Aorta (tissue), 5 donors: Measurements from ENCODE around the gene FARP2. TPM values are rescaled to one million over a fixed set of nuclear protein-coding genes. Genes with fewer than 3 reads are reported as not detected.
"Not testable (repeated sequence)": the region's sequence is repeated elsewhere in the genome, so short reads cannot be mapped to it uniquely, and the experiment has no call there.

Source experiments
- ATAC-seq: fragments of 200-7000 bp; cut with Tn5 transposase; one replicate; pipeline ENCODE4 v1.9.1; 2022; ENCODE audit warnings: moderate library complexity; ENCODE audit not compliant: low FRiP score
- DNase-seq, 2 donors: peaks; one replicate each; pipeline ENCODE4 v3.0.0-alpha.2; 2020
- H3K27ac ChIP-seq, 2 donors: one replicate each; pipeline ENCODE4 v1.5.1; 2013; ENCODE audit warnings: low read length in 2 of 2, mild to moderate bottlenecking in 2 of 2, moderate library complexity in 2 of 2, control low read depth in 1 of 2, inconsistent platforms in 1 of 2, low read depth in 1 of 2
- H3K27me3 ChIP-seq, 2 donors: one replicate each; pipeline ENCODE4 v1.6.1; 2013; ENCODE audit warnings: control low read depth in 1 of 2, low read length in 1 of 2, mild to moderate bottlenecking in 1 of 2, moderate library complexity in 1 of 2; ENCODE audit not compliant: insufficient read depth in 2 of 2, control insufficient read depth in 1 of 2
- H3K36me3 ChIP-seq, 2 donors: one replicate each; pipeline ENCODE4 v1.6.1; 2013; ENCODE audit warnings: control low read depth in 1 of 2, low read length in 1 of 2, mild to moderate bottlenecking in 1 of 2; ENCODE audit not compliant: insufficient read depth in 2 of 2, control insufficient read depth in 1 of 2
- H3K4me1 ChIP-seq, 2 donors: one replicate each; pipeline ENCODE4 v1.6.1; 2013; ENCODE audit warnings: low read length in 2 of 2, control low read depth in 1 of 2, mild to moderate bottlenecking in 1 of 2, moderate library complexity in 1 of 2; ENCODE audit not compliant: insufficient read depth in 2 of 2, control insufficient read depth in 1 of 2
- H3K4me3 ChIP-seq, 2 donors: one replicate each; pipeline ENCODE4 v1.5.1; 2013; ENCODE audit warnings: low read length in 2 of 2, control low read depth in 1 of 2, mild to moderate bottlenecking in 1 of 2
- H3K9me3 ChIP-seq: one replicate; pipeline ENCODE4 v1.6.1; 2013; ENCODE audit warnings: mild to moderate bottlenecking, low read length; ENCODE audit not compliant: control insufficient read depth
- WGBS, 2 donors: extraction: QIAGEN DNeasy Blood & Tissue Kit; methylation state at CpG; one replicate each; pipeline ENCODE4 v1.1.7; 2013; 5-methylcytosine and 5-hydroxymethylcytosine counted together
- intact Hi-C, 2 donors: fragments of 100-400 bp; cut with DNase I; formaldehyde crosslinking; loops; one replicate each; pipeline versions ENCODE4 v1.14.2 to v1.15.0; 2022
- polyA plus RNA-seq, 2 donors: library from polyadenylated mRNA; stranded (reverse); fragments of 200-250 nt; gene quantifications; one replicate each; pipeline ENCODE4 v1.2.3, GENCODE V29; 2013
- total RNA-seq, 2 donors: library from RNA; stranded (reverse); fragmentation: NEBNext Ultra II Directional; extraction: Animal tissue kit (Norgen Biotek cat#: 25700); gene quantifications; one replicate each; pipeline ENCODE4 v1.2.1, GENCODE V29; 2021
- donor health status: healthy with polysubstance abuse.
- donor health status: Bipolar disorder and iron deficiency.
- donor health status: DM: no; HTN: no; CAD: no.
- donor health status: DM: no; HTN: no; CAD: no.
- donor health status: DM: yes; HTN: yes; CAD: no.

FARP2 gene
- total and polyA plus RNA-seq, 4 donors = 16.4 to 64.4 (median 48.7) TPM

DNA sequence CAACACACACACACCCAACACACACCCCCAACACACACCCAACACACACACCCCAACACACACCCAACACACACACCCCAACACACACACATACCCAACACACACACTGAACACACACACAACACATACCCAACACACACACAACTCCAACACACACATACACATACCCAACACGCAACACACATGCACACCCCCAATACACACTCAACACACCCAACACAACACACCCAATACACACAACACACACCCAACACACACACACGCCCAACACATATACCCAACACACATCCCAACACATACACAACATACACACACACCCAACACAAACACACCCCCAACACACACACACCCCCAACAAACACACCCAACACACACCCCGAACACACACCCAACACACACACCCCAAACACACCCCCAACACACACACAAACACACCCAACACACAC, 160.5 kb downstream of the FARP2 start:
- no peak for DNase-seq
- H3K36me3 ChIP-seq = no peaks in the 10 kb centered on the region
- no peak overlapping the region for H3K4me3 ChIP-seq
- H3K9me3 ChIP-seq = no peaks in the 10 kb centered on the region
- intact Hi-C loops = no loop called here
- no peak for ATAC-seq
- H3K4me1 ChIP-seq = no peaks in the 10 kb centered on the region
- H3K27ac ChIP-seq = no peak overlapping the region
- 94 to 96% methylated on average over 3 of the region's 3 CpGs for whole genome bisulfite sequencing, 2 donors
- H3K27me3 ChIP-seq = no peaks in the 10 kb centered on the region

DNA sequence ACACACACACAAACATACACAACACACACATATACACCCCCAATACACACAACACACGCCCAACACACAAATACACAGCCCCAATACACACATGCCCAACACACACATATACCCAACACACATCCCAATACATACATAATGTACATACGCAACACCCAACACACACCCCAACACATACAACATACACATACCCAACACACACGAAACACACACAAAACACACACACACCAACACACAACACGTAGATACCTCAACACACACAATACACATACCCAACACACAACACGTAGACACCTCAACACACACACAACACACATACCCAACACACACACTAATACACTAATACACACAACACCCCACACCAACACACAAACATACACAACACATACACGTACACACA, 161.2 kb downstream of the FARP2 start:
- WGBS, 2 donors = 93 to 95% methylated on average over 6 of the region's 6 CpGs
- no peaks in the 10 kb centered on the region for H3K36me3 ChIP-seq
- H3K9me3 ChIP-seq = no peaks in the 10 kb centered on the region
- intact Hi-C loops = no loop called here
- no peaks in the 10 kb centered on the region for H3K27me3 ChIP-seq
- no peak overlapping the region for H3K27ac ChIP-seq
- no peak overlapping the region for H3K4me3 ChIP-seq
- ATAC-seq (no peak), DNase-seq (no peak)
- H3K4me1 ChIP-seq = no peaks in the 10 kb centered on the region

DNA sequence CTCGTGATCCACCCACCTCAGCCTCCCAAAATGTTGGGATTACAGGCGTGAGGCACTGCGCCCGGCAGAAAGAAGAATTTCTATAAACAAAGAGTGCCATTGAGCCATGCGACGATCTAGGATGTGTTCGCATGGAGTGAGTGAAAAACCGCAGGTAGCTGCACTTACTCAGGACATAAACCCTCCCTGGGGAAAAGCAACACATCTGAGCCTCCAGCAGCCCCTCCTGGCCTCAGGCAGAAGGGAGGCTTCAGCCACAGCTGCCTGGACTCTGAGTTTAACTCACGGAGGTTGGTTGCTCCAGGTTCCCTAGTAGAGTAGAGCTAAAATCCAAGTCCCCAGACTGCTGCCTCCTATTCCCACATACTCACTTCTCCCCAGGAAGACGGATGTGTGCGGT, 163.6 kb downstream of the FARP2 start:
- no peaks in the 10 kb centered on the region for H3K4me1 ChIP-seq

DNA sequence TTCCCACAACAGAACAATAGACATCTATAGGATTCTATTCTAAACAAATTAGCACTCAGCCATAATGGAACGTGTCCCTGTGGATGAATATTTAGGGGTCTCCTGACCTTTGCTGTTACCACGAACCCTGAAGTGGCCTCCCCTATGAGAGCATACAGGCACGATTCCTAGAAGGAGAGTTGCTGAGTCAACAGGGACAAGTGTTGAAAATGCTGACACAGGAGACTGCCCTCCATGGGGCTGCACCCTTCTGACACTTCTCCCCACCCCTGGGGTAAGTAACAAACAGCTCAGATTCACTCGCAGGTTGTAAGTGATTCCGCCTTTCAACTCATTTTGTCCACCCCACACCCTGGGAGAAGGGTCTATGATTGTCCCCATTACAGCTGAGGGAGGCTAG, 166.4 kb downstream of the FARP2 start:
- 74 to 75% methylated on average over 5 of the region's 5 CpGs for WGBS, 2 donors
- Histone ChIP-seq H3K36me3 (no peaks in the 10 kb centered on the region), H3K27me3 (no peaks in the 10 kb centered on the region), H3K4me1 (no peaks in the 10 kb centered on the region), H3K4me3 (no peak overlapping the region), H3K27ac (no peak overlapping the region), H3K9me3 (no peaks in the 10 kb centered on the region)
- intact Hi-C loops = no loop called here
- DNase-seq (no peak), ATAC-seq (no peak)

More for the DNA sequence above, 163.6 kb downstream of the FARP2 start:
- H3K9me3 ChIP-seq = no peaks in the 10 kb centered on the region
- WGBS, 2 donors = 59 to 65% methylated on average over 11 of the region's 11 CpGs
- no peaks in the 10 kb centered on the region for H3K27me3 ChIP-seq
- intact Hi-C loops = no loop called here
- DNase-seq = no peak
- no peaks in the 10 kb centered on the region for H3K36me3 ChIP-seq
- H3K4me3 ChIP-seq = no peak overlapping the region
- ATAC-seq = no peak
- no peak overlapping the region for H3K27ac ChIP-seq

DNA sequence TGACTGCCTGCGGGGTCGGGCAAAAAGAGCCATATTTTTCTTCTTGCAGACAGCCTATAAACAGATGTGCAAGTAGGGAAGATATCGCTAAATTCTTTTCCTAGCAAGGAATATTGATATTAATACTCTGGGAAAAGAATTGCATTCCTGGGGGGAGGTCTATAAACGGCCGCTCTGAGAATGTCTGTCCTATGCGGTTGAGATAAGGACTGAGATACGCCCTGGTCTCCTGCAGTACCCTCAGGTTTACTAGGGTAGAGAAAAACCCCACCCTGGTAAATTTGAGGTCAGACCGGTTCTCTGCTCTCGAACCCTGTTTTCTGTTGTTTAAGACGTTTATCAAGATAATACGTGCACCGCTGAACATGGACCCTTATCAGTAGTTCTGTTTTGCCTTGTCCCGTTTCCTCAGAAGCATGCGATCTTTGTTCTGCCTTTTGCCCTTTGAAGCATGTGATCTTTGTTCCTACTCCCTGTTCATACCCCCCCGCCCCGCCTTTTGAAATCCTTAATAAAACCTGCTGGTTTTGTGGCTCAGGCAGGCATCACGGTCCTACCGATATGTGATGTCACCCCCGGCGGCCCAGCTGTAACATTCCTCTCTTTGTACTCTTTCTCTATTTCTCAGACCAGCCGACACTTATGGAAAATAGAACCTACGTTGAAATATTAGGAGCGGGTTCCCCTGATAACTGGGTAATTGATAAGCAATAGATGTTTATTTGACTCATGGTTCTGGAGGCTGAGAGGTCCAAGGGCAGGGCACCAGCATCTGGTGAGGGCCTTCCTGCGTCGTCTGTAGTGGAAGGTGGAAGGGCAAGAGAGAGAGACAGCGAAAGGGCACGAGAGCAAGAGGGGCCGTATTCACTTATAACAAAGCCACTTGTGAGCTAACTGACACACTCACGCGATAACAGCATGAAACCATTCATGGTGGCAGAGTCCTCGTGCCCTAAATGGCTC, 170.0 kb downstream of the FARP2 start:
- H3K9me3 ChIP-seq, H3K27me3 ChIP-seq, intact Hi-C loops, H3K36me3 ChIP-seq, H3K4me3 ChIP-seq, H3K27ac ChIP-seq, ATAC-seq, H3K4me1 ChIP-seq, DNase-seq: not testable (repeated sequence)
- 90 to 92% methylated on average over 31 of the region's 31 CpGs for WGBS, 2 donors

DNA sequence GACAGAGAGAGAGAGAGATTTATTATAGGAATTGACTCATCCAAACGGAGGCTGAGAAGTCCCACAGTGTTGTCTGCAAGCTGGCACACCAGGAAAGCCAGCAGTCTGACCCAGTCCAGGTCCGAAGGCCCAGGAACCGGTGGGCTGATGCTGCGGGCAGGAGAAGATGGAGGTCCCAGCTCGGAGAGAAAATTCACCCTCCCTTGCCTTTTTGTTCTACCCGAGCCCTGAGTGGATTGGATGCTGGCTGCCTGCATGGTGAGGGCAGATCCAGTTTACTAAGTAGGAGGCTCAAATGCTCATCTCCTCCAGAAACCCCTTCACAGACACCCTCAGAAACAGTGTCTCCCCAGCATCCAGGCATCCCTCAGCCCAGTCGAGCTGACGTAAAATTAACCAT, 174.5 kb downstream of the FARP2 start:
- no peak for DNase-seq
- 57 to 64% methylated on average over 8 of the region's 8 CpGs for WGBS, 2 donors
- intact Hi-C loops = no loop called here
- Histone ChIP-seq H3K4me1 (no peaks in the 10 kb centered on the region), H3K27ac (no peak overlapping the region), H3K36me3 (no peaks in the 10 kb centered on the region), H3K4me3 (no peak overlapping the region), H3K27me3 (no peaks in the 10 kb centered on the region), H3K9me3 (no peaks in the 10 kb centered on the region)
- no peak for ATAC-seq

DNA sequence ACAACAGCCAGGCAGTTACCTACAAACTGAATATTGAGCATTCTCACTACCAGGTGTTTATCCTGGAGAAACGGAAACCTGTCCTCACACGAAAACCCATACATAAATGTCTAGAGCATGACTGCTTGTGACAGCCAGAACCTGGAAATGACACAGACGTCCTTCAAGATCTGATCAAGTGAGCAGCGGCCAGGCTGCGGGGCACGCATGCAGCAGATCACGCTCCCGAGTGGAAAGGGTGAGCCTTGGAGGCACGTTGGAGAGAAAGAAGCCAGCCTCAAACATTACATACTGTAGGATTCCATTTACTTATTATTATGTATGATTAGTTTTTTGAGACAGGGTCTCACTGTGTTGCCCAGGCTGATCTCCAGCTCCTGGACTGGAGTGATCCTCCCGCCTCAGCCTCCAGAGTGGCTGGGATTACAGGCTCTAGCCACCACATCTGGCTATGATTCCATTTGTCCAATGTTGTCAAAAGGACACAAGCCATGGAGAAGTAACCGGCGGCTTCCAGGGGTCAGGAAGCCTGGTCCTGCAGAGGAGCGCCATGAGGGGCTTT, 175.2 kb downstream of the FARP2 start:
- no peaks in the 10 kb centered on the region for H3K27me3 ChIP-seq
- no peaks in the 10 kb centered on the region for H3K9me3 ChIP-seq
- intact Hi-C loops = no loop called here
- WGBS, 2 donors = 65 to 69% methylated on average over 13 of the region's 13 CpGs
- H3K36me3 ChIP-seq = no peaks in the 10 kb centered on the region
- no peak overlapping the region for H3K4me3 ChIP-seq
- H3K27ac ChIP-seq = no peak overlapping the region
- ATAC-seq (no peak), DNase-seq (no peak)
- H3K4me1 ChIP-seq = no peaks in the 10 kb centered on the region

DNA sequence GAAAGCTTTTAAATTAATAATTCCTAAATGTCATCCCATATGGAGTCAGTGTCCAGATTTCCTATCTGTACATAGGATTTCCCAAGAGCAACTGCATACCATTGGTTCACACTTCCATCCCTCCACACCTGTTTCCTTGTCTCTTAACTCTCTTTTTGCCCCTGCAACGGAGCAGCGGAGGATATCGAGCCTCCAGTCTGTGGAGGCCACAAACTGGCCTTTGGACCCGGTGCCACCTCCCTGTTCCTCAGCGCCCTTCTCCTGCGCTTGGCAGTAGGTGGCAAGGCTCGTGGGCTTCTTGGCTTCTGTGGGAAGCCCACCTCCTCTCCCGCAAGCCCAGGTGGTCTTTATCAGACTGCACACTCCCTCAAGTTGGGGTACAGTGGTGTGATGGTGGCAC, 176.1 kb downstream of the FARP2 start:
- no peaks in the 10 kb centered on the region for H3K27me3 ChIP-seq
- no peak for DNase-seq
- no peak for ATAC-seq
- H3K27ac ChIP-seq = no peak overlapping the region
- no peaks in the 10 kb centered on the region for H3K9me3 ChIP-seq
- no peak overlapping the region for H3K4me3 ChIP-seq
- intact Hi-C loops = no loop called here
- H3K4me1 ChIP-seq = no peaks in the 10 kb centered on the region
- 94 to 95% methylated on average over 8 of the region's 8 CpGs for WGBS, 2 donors
- H3K36me3 ChIP-seq = no peaks in the 10 kb centered on the region
